DMS114 treated with DMSO at 0.1 percent for 48 hours (cell line): ENCODE results near the gene PLPP7.
"Not testable (repeated sequence)": the region's sequence is repeated elsewhere in the genome, so short reads cannot be mapped to it uniquely, and the experiment has no call there.

Experiments
- DNase-seq: peaks from one replicate; lab custom pipeline; 2025; ENCODE audit not compliant: unreplicated experiment; lab: John Stamatoyannopoulos, UW

Gene PLPP7

DNA sequence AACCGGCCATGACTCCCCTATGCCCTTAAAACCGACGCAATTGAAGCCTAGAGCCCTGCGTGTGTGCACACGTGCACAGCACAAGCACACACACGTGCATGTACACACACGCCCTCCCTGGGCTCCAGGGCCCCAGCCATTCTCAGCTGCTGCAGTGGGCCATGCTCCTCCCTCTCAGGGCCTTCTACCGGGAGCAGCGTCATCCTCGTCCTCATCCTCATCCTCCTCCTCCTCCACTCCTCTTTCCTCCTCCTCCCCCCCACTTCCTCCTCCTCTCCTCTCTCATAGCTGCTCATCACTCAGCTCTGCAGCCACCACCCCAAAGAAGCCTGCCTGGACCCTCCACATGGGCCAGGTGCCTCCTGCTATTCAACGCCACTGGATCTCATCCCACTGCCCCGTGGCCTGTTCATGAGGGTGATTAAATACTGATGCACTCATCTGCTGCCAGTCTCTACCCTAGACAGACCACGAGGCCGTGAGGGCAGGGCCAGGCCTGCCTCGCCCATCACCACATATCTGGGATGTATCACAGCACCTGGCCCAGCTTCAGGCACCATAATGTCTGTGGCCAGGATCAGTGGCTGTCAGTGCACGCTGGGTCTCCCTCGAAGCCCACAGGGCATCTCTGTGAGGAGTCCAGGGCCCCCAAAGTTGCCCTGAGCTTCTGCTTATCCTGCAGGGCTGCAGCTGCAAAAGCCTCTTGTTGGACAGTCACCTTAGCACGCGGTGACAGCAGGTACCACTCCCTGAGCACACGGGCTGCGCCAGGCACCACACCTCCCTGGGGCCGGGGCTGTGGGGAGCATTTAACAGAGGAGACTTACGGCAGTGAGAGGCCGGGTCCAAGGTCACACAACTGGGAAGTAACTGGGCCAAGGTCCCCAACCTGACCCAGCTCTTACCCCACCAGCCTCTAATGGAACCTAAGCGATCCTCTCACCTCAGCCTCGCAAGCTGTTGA, 23.0 kb upstream of the PLPP7 start:
- DNase-seq, result no peak

DNA sequence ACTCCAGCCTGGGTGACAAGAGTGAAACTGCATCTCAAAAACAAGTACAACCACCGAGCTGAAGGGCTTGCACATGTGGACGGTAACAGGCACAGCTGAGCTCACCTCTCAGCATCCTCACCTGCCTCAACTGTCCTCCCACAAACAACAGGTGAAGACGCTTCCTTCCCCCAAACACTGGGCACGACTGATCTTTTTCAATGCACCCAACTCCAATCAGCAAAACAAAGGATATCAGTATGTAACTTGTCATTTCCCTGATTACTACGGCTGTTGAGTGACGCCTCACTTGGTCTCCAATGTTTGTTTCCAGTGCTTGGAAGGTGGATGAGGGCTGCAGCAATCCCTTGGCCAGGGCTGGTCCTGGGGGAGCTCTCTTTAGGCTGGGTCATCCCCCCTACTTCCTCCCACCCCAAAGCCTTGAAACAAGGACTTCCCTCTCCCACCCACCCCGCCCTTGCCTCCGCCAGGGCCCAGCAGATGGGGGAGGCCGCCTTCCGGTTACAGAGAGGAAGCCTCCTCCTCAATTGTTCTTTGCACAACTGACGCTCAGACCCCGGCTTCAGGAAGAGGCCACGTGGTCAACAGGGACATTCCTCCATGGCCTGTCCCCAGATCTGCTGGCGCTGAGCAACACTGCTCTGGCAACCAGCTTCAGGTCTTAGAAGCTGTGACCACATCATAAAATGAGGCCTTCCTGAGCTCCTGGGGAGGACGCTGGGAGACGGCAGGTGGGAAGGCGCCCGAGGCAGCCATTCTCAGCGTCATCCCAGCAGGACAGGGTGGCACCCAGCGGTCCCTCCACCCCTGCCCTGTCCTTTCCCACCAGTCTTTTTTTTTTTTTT, 19.1 kb upstream of the PLPP7 start:
- DNase-seq, result no peak

DNA sequence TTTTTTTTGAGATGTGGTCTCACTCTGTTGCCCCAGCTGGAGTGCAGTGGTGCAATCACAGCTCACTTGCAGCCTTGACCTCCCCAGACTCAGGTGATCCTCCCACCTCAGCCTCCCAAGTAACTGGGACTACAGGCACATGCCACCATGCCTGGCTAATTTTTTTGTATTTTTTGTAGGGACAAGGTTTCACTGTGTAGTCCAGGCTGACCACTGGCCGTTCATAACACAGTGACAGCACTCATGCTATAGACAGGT, 18.6 kb upstream of the PLPP7 start:
- DNase-seq, result not testable (repeated sequence)

DNA sequence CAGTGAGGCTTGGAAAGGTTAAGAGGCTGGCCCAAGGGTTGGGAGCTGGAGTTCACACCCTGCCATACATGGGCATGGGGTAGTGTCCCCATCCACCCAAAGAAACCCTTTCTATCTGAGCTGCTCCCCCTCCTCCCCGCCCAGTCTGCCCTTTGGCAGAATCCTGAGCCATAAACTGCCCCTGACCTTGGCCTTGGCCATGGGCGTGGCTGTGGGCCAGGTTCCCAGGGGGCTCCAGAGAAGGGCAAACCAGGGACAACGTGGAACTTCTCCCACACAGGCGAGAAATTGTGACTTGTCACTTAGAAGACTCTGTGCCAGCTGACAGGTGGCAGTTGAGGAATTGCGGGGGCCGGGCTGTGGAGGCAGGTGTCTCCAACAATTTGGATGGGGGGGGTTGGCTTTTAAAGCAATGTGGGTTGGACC, 18.0 kb upstream of the PLPP7 start:
- no peak for DNase-seq

DNA sequence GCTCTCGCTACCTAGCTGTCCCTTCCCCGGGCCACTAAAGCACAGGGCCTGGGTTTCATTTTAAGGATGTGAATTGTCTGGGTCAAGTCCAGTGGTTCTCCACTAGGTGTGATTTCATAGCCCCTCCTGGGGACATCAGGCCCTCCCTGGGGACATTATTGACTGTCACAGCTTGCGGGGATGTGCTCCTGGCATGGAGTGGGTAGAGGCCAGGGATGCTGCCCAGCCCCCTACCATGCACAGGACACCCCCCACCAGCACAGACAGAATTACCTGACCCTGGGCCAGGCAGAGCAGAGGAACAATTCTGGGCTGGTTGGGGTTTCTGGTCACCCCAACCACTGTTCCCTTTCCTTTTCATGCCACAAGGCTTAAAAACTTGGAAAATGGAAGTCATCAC, 17.3 kb upstream of the PLPP7 start:
- no peak for DNase-seq

DNA sequence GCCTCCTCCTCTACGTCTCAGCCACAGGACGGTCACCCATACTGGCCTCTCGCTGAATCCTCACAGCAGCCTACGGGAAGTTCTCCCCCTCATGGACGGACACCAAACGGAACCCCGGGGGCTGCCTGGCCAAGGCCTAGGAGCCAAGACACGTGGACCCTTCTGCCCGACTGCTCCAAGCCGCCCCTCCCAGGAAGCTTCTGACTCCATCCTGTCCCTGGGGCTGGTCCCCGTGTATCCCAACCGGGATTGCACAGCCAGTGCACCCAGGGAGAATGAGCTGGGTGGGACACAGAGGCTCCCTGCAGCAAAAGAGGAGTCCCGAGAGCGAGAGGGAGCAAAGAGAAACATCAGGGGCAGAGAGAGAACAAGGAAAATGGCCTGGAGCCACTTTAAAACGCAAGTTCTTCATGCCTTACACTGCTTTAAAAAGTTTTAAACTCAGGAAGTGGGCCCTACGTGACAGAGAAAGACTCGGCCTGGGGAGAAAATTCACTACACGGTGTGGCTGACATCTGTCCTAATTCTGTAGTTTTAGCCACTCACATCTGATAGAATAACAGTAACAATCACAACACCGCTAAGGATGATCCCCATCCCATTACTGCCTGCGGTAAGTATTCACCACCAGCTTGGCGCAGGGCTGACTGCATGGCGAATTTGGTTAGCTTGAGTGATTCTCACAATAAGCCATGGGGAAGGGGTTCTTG, 16.2 kb upstream of the PLPP7 start:
- DNase-seq, result no peak

DNA sequence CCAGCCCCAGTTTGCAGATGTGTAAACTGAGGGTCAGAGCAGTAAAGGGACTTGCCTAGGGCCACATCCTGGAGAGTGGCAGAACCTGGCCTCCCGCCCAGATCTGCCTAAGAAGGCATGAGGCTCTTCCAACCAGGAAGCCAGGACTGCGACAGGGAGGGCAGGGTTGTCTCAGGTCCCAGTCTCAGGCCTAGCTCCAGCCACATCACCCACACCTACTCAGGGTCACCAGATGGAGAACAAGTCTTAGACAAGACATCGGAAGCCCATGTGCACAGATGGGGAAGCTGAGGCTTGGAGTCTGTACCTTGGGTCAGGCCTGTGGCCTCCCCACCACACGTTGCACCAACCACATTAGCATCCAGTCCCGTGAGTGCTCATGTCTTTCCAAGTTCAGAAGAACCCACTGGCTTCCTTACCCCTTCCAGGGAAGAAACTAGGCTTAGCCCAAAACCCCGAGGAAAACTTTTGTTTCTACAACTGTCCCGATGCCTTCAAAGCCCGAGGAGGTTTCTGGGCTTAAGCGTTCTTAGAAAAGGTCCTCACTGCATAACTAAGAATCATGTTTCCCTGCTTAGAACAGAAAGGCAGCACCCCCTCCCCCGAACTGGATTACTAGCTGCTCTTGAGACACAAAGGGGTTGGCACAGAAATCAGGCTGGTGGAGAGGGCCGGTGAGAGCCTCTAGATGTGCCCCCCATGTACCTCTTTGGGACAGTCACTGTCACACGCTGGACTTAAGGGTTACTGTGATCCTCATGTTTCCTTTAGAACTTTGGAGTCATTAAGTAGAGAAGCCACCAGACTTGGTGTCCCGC, 15.5 kb upstream of the PLPP7 start:
- no peak for DNase-seq

DNA sequence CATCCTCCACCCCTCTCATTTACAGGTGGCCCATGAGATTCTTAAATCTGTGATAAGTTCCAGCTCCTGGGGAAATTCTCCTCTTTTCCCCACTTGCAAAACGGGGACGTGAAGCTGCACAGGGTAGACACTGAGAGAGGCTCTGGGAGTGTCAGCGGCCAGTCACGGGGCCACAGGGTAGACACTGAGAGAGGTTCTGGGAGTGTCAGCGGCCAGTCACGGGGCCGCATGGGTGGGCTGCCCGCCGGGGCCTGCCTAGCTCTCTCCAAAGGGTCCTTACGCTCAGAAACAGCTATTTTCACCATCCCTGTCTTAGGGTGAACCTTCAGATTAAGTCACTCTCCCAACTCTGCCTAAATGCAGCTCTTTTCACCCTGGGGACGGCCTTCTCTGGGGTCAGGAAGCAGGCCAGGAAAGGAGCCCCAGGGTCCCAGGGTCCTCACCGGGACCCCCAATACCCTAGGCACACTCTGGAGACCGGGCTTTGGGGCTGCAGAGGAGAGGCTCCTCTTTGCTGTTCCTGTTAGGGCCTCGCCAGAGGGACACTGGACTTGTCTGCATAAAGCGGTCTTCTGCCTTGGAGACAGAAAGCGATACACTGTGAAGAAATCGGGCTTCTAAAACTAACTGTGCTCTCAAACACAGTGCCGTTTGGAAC, 14.7 kb upstream of the PLPP7 start:
- no peak for DNase-seq

DNA sequence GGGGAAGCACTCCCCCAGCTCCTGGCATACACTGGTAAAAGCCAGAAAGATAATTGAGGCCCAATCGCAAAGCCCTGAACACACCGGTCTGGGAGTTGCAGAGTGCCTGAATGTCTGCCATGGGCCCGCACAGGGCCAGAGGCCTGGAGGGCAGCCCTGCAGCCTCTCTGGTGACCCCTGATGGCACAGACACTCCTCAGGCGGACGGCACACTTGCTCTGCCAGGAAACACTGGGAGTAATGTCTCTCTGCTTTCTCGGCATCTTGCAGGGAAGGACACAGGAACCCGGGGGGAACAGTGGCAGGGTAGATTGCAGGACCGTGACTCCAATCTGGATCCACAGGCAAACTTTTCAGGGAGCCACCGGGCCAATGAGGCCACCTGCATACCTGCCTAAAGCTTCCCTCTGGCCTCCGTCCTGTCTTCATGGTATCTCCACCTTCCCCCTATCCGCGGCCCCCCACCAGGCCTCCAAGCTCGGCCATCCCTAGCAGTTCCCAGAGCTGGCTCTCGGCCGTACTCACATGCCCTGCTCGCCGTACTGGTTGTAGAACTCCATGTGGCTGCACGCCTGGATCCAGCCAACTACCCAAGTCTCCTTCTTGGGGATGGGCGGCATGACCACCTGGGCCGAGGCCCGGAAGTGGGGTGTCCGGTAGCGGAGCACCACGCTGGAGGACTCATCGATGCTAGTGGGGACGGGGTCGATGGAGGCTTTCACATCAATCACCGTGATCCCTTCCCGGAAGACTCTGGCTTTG, 14.0 kb upstream of the PLPP7 start:
- no peak for DNase-seq

DNA sequence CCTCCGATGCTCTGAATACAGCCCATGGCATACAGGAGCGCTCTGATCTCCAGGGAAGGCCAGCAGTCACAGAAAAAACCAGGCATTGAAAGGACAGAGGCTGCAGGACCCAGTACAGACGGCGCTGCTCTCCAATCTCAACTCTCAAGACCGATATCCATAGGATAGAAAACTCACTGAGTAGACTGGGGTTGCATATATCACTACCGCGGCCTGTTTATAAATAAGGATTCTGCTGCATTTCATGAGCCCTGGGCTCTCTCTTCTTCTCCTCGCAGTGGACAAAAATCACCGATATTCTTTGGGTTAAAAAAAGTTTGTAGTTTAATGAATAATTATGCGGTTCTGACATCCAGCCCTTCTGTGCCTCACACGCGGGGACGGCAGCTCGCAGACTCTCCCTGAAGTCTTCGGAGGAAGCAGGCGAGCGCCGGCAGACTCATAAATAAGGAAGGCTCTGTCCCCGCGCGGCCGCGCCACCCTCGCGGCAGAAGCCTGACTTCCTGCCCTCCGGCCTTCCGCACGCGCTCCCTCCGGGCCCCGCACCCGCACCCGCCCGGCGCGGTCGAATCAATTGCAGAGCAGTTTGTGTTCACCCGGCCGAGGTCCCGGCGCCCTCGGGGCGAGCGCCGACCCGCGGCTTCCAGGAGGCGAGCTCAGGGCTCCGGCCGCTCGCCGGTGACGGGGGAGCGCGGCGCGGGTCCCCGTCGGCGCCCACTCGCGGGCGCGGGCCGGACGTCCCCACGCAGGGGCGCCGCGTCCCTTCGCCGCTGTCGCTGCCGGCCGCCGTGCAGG, 13.2 kb upstream of the PLPP7 start, which contains the start of gene FAM78A:
Gene FAM78A (minus strand): TSS at position 417 of the 795 bp plus-strand sequence. CDS start 331 bp downstream, at position 86.
- DNase-seq, result no peak

DNA sequence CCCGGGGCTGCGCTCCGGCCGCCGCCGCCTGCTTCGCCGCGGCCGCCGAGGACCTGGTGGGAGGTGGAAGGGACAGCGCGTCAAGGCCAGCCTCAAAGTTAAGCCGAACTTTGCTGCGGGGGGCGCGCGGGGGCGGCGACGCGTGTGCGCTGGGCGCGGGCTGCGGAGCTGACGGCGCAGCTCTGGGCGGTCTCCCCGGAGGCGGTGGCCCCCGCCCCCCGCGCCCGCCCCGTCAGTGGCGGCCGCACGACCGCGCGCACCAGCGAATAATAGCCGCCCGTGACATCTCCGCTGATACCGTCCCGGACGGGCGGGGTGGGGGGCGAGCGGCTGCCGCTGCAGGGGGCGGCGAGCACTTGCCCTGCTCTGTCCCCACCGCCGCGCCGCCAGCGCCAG, 12.6 kb upstream of the PLPP7 start:
- DNase-seq, result no peak

DNA sequence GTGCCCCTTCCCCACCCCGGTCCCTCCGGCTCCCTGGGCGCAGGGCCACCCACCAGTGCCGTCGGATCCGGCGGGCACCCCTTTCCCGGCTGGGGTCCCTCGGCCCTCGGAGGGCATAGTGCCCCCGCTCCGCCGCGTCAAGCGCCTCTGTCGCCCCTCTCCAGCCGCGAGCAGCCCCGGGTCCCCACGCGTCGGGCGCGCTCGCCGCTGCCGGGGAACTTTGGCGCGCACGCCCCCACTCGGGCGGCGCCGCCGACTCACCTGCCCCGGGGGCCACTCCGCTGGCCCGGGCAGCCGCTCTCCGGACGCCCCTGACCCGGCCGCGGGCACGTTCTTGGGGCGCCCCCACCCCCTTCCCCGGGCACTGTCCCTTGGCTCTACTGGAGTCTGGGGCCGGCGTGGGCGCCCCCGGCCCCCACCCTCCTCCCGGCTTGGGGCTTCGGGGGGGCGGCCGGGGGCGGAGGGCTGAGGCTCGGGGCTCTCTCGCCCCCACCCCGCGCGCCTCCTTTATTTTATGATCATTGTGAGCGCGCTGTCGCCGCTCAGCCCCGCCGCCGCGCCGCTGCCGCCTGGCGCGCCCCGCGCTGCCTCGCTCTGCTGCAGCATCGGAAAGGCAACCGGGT, 12.1 kb upstream of the PLPP7 start:
- no peak for DNase-seq

DNA sequence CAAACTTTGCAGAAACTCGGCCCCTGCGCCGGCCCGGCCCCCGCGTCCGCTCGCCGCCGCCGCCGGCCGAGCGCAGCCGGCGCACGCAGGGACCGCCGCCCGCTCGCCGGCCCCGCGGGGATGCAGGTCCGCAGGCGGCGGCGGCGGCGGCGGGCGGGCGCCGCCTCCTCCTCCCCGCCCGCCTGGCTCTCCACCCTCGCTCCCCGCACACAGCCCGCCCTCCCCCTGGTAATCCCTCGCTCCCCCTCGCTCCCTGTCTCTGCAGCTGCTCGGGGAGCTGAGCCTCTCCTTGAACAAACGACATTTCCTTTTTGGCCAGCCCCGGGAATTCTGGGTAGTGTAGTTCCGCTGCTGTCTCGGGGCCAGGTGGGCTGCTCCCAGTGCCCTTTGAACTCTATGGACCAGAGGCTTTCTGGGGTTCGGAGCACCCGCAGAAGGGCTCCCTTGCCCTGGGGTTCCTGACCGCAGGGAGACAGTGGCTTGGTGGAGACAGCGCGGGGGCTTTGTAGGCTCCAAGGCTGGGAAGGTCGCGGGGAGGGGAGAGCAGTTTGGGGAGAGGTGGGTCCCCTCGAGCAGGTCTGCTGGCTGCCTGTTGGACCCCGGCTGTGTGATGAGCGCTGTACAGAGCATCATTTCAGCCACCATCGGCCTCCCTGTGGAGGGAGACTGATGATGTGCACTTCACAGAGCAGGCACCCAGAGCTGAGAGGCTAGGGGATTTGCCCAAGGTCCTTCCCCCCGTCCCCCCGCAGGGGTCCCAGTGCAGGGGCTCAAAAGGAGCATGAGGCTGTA, 11.4 kb upstream of the PLPP7 start:
- DNase-seq, result peak; percentile 23

DNA sequence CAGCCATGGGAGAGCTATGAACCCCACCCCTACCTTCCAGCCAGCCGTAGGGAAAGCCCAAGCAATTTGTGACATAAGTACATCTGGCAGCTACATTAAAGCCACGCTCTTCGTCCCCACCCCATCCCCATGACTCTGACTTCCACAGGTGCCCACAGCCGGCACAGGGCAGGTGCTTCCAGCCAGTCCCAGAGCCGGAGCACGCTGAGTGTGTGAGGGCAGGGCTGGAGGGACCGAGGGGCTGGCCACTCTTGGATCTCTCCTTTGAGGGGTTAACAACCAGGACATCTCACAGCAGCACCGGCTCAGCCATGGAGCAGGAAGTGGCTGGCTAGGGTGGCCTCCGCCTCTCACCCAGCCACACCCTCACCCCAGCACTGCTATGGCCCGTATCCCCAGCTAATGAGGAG, 10.8 kb upstream of the PLPP7 start:
- DNase-seq, result no peak

DNA sequence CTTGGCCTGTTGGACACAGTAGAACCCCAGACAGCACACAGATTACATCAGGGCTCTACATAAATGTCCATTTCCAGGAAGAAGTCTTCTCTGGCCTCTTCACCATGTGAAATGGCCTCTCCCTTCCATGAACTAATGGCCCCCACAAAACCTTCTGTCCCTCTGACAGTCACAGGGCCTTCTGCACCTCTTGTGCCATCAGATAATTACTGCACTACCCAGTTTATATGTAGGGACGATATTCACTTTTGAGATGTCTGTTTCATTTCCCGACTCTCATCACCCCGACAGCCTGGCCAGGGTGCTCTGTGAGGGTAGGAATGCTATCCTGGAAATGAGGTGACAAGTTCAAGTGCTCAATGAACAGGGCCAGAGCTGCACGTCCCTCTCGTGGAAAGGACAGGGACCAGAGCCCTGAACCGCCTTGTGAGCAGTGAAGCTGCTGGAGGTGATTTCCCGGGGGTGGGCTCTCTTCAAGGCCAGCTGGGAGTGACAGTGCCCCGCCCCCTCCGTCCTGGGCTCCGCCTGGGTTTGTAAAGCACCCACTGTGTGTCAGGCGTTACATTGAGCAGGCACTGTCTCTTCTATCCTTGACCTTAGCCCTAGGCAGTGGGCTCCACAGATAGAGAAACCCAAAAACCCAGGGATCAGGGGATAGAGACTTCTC, 10.2 kb upstream of the PLPP7 start:
- no peak for DNase-seq

DNA sequence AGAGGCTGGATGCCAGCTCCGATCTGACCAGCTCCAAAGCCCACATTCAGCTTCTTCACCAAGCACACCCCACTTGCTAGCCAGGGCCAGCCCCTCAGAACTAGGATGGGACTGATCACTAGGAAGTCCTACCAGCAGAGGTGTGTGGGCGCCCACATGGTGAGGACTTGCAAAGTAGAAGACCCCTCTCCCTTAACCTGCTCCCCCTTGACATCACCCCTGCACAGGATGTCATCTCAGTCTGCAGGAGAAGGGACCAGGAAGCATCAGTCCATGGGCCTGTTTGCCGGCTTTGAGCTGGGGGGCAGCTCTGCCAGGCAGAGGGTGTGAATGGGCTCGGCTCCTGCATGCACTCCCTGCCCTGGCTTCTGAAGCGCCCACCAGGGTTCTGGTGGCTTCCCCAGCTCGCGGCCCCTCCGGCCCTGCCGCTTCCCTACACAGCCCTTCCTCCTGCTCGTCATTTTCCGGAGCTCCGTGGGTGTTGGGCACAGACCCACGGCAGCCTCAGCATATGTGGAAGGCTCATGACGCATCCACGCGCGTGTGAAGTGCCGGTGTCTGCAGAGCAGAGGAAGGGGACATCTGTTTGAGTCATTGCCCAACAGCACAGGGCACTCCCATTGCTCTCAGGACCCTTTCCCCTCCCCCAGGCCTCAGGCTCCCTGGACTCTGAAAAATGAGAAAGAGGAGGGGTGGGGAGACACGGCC, 9.5 kb upstream of the PLPP7 start:
- no peak for DNase-seq
